Stimulated activated naive B cell treated with anti-CD40 and anti-IgM and Interleukin-4, amounts not matched to agents 10 μg/mL and 1 μg/mL and 100 μg/mL, for 72 hours (primary cell): ENCODE data around the gene GNA15.

Source experiments
- ATAC-seq, 2 donors: fragments of 150-1000 bp; cut with Tn5 transposase; replicated peaks; 2 replicates each; pipeline ENCODE4 v1.10.0; 2021; ENCODE audit warnings: moderate library complexity in 1 of 2
- DNase-seq: peaks from one replicate; pipeline ENCODE4 v3.0.0; 2021
- H3K27ac Mint-ChIP-seq: one replicate; pipeline ENCODE4 v1.8.0; 2022; ENCODE audit warnings: mild to moderate bottlenecking, mixed read lengths
- H3K27me3 Mint-ChIP-seq, 2 donors: one replicate each; pipeline ENCODE4 v1.8.0; 2022; ENCODE audit warnings: mixed read lengths in 2 of 2
- H3K36me3 Mint-ChIP-seq, 2 donors: one replicate each; pipeline ENCODE4 v1.8.0; 2022; ENCODE audit warnings: mixed read lengths in 2 of 2, mild to moderate bottlenecking in 1 of 2
- H3K4me1 Mint-ChIP-seq, 2 donors: one replicate each; pipeline ENCODE4 v1.8.0; 2022; ENCODE audit warnings: mixed read lengths in 2 of 2, mild to moderate bottlenecking in 1 of 2
- H3K4me3 Mint-ChIP-seq, 2 donors: one replicate each; pipeline ENCODE4 v1.8.0; 2022; ENCODE audit warnings: mild to moderate bottlenecking in 2 of 2, mixed read lengths in 2 of 2, moderate library complexity in 1 of 2
- H3K9me3 Mint-ChIP-seq, 2 donors: one replicate each; pipeline ENCODE4 v1.8.0; 2022; ENCODE audit warnings: mixed read lengths in 2 of 2, mild to moderate bottlenecking in 1 of 2

The GNA15 gene

DNA sequence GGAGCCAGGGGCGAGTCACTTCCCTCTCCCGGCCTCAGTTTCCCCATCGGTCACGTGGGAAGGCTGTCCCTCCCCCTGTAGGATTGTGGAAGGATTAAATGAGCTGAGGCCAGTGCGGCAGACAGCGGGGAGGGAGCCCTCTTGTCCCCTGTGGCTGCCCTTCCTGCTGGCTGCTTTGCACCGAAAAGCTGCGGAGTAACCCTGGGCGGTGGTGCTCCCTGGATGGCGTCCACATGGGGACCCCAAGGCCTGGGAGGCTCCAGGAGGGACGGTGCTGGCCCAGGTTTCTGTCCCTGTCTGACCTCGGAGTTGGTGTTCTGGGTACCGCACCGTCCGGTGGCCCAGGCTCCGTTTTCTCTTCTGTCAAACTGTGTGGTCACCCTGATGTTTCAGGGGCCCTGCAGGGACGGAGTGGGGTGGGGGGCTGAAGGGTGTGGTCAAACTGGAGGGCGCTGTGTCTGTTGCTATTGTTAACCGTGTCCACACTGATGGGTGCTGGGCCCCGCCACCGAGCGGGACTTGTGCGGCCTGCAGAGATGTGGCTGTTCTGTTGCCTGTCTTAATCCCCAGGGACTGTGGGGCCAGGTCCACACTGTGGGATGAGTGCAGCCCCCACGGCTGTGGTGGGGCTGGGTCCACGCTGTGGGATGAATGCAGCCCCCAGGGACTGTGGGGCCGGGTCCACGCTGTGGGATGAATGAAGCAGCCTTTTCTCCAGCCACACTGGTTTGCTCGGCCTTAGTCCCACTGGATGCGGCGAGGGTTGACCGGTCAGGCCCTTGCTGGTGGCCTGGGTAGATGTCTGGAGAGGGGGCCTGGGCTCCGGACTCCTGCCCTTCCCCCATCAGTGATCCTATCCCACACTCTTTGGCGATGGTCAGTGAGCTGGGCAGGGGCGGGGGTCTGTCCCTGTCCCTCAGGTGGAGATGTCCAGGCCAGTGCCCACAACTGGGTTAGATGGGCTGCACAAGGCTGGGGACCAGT, 34.8 kb upstream of the GNA15 start:
- H3K9me3 Mint-ChIP-seq = no peaks in the 10 kb centered on the region
- H3K27me3 Mint-ChIP-seq = peaks cover 0 to 5% of the 10 kb centered on the region in 2 donors
- H3K27ac Mint-ChIP-seq = no peak overlapping the region
- DNase-seq (no peak), ATAC-seq (no peak)
- H3K4me3 Mint-ChIP-seq = no peak overlapping the region
- H3K36me3 Mint-ChIP-seq = no peaks in the 10 kb centered on the region
- peaks cover 23 to 39% of the 10 kb centered on the region in 2 donors for H3K4me1 Mint-ChIP-seq

DNA sequence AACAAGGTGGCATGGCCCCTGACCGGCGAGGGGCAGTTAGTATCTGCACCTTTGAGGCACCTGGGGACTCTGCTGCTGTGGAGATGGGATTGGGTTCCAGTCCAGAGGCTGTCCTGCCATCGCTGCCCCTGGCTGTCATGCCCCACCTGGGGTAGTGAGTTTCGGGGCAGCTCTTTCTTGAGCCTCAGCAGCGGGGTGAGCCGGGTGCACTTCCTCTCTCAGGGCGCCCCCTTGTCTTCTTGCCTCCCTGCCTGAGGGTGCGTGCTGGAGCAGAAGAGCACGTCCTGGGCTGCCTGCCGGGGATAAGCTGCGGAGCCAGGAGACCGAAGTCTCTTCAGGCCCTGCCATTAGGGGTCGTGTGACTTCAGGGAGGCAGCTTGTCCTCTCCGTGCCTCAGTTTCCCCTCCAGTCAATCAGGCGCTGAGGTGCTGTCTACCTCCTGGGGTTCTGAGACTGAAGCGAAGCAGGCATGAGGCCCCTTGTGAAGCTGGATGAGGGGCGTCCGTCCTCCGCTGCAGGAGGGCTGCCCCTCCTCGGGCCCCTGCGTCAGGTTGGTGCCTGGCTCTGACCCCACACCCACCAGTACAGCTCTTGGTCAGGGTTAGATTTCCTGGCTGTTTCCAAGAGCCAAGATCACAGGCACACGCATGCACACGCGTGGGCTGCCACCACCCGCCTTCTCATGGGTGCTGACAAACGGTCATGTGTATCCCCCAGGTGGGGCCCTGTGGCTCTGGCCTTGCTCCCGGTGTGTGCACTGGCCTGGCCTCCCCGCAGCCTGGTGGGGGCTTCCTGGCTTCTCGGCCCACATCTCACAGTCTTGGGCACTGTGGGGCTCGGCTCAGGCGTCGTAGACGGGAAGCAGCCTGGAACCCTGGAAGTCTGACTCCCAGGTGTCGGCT, 33.3 kb upstream of the GNA15 start:
- Mint-ChIP-seq H3K27ac (no peak overlapping the region), H3K4me3 (no peak overlapping the region), H3K9me3 (no peaks in the 10 kb centered on the region), H3K4me1 (peaks cover 20 to 41% of the 10 kb centered on the region in 2 donors), H3K27me3 (no peaks in the 10 kb centered on the region), H3K36me3 (no peaks in the 10 kb centered on the region)
- no peak for DNase-seq
- ATAC-seq = no peak

DNA sequence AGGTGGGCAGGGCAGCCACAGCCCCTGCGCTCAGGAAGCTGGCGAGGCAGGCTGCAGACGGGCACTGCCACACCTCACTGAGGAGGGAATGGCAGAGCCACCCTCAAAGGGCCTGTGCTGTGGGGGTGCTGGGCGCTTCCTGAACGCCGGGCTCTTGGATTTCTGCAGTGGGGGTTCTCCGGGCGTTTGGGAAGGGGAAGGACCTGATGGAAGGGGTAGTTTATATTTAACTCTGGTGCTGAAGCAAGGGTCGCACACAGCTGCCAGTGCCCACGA, 31.2 kb upstream of the GNA15 start:
- peak overlapping the region; percentile 37 for H3K27ac Mint-ChIP-seq
- no peak for DNase-seq
- H3K36me3 Mint-ChIP-seq = no peaks in the 10 kb centered on the region
- H3K9me3 Mint-ChIP-seq = no peaks in the 10 kb centered on the region
- ATAC-seq = no peak
- peaks cover 23 to 37% of the 10 kb centered on the region in 2 donors for H3K4me1 Mint-ChIP-seq
- no peaks in the 10 kb centered on the region for H3K27me3 Mint-ChIP-seq
- H3K4me3 Mint-ChIP-seq = no peak overlapping the region

- H3K9me3 Mint-ChIP-seq = no peaks in the 10 kb centered on the region
- no peak overlapping the region for H3K4me3 Mint-ChIP-seq
- no peaks in the 10 kb centered on the region for H3K27me3 Mint-ChIP-seq
- ATAC-seq (no peak), DNase-seq (no peak)
- H3K27ac Mint-ChIP-seq = no peak overlapping the region
- no peaks in the 10 kb centered on the region for H3K36me3 Mint-ChIP-seq
- peaks cover 23 to 35% of the 10 kb centered on the region in 2 donors for H3K4me1 Mint-ChIP-seq
Observed at GRCh38 chr19:3105641-3106508, 30.0 kb upstream of the GNA15 start.

- Mint-ChIP-seq H3K36me3 (peaks cover 0 to under 1% of the 10 kb centered on the region in 2 donors), H3K9me3 (no peaks in the 10 kb centered on the region), H3K27ac (no peak overlapping the region), H3K4me3 (no peak overlapping the region), H3K4me1 (peaks cover 23 to 35% of the 10 kb centered on the region in 2 donors), H3K27me3 (no peaks in the 10 kb centered on the region)
- no peak for ATAC-seq
- no peak for DNase-seq
Observed at GRCh38 chr19:3106509-3107141, 29.2 kb upstream of the GNA15 start.

- Mint-ChIP-seq H3K36me3 (peaks cover 5 to 7% of the 10 kb centered on the region in 2 donors), H3K4me3 (no peak overlapping the region), H3K9me3 (no peaks in the 10 kb centered on the region), H3K27me3 (no peaks in the 10 kb centered on the region), H3K4me1 (peaks cover 20 to 35% of the 10 kb centered on the region in 2 donors), H3K27ac (no peak overlapping the region)
- DNase-seq (no peak), ATAC-seq (no peak)
Observed at GRCh38 chr19:3107658-3108057, 28.2 kb upstream of the GNA15 start.

DNA sequence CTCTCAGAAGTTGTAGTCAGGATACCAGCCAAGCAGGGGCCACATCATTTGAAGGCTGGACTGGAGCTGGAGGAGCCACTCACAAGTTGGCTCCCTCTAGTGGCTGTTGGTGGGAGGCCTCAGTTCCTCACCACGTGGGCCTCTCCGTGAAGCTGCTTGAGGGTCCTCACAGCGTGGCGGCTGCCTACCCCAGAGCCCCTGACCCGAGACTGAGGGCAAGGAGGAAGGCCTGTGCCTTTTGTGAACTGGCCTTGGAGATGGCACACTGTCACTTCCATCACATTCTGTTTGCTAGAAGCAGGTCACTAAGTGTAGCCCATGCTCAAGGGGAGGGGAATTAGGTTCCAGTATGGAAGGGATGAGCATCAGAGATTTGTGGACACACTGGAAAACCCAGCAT, 27.1 kb upstream of the GNA15 start:
- H3K4me3 Mint-ChIP-seq = no peak overlapping the region
- H3K36me3 Mint-ChIP-seq = peaks cover 5 to 9% of the 10 kb centered on the region in 2 donors
- no peaks in the 10 kb centered on the region for H3K27me3 Mint-ChIP-seq
- peaks cover 20 to 33% of the 10 kb centered on the region in 2 donors for H3K4me1 Mint-ChIP-seq
- peak overlapping the region; percentile 56 for H3K27ac Mint-ChIP-seq
- no peaks in the 10 kb centered on the region for H3K9me3 Mint-ChIP-seq
- ATAC-seq (peak; percentile 82 to 83), DNase-seq (peak; percentile 41)

GRCh38 chr19:3109491-3109890, 26.3 kb upstream of the GNA15 start:
- Mint-ChIP-seq H3K4me1 (peaks cover 15 to 26% of the 10 kb centered on the region in 2 donors), H3K36me3 (peaks cover 5 to 9% of the 10 kb centered on the region in 2 donors)
- ATAC-seq = no peak

GRCh38 chr19:3110126-3110825, 25.6 kb upstream of the GNA15 start:
- Mint-ChIP-seq H3K27ac (no peak overlapping the region), H3K4me3 (no peak overlapping the region), H3K27me3 (no peaks in the 10 kb centered on the region), H3K36me3 (peaks cover 5 to 9% of the 10 kb centered on the region in 2 donors), H3K9me3 (no peaks in the 10 kb centered on the region), H3K4me1 (peaks cover 15 to 22% of the 10 kb centered on the region in 2 donors)
- ATAC-seq (no peak), DNase-seq (no peak)

More at GRCh38 chr19:3109491-3109890, 26.3 kb upstream of the GNA15 start:
- no peak overlapping the region for H3K4me3 Mint-ChIP-seq
- H3K27ac Mint-ChIP-seq = no peak overlapping the region
- H3K9me3 Mint-ChIP-seq = no peaks in the 10 kb centered on the region
- H3K27me3 Mint-ChIP-seq = no peaks in the 10 kb centered on the region
- DNase-seq = no peak

GRCh38 chr19:3111586-3112247, 24.1 kb upstream of the GNA15 start:
- no peak overlapping the region for H3K27ac Mint-ChIP-seq
- peaks cover 5 to 9% of the 10 kb centered on the region in 2 donors for H3K36me3 Mint-ChIP-seq
- no peak for ATAC-seq
- DNase-seq = no peak
- H3K27me3 Mint-ChIP-seq = no peaks in the 10 kb centered on the region
- peaks cover 12 to 20% of the 10 kb centered on the region in 2 donors for H3K4me1 Mint-ChIP-seq
- H3K9me3 Mint-ChIP-seq = no peaks in the 10 kb centered on the region
- no peak overlapping the region for H3K4me3 Mint-ChIP-seq

DNA sequence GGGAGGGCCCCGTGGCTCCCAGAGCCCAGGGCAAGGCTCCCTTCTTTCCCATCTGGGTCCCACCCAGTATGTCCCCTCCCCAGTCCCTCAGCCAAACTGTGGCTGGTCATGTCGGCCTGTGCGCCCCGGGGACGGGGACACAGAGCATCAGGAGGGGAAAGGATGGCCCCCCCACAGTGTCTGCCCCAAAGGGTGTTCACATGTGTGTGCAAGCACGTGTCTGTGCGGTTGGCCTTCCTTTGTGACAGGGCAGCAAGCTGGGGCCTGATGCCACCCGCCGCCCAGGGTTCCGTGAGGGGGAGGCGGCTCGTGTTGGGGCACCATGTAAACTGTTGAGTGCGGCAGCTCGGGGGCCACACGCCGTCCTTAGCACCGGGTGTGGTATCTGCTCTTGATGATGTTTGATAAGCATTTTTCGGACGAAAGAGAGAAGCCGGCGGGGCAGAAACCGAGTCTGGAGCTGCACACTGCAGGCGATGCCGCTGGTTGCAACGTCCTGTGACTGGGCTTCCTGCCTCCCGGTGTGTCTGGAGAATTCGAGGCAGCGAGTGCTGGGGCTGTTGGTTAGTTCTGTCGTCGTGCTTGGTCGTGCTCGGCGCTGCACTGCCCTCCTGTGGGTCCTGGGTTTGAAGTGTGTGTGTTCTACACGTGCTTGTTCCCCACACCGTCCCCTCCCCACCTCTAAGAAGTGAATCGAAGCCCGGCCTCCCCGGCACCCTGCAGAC, 23.3 kb upstream of the GNA15 start:
- H3K27me3 Mint-ChIP-seq = no peaks in the 10 kb centered on the region
- ATAC-seq = no peak

More for the DNA sequence above, 23.3 kb upstream of the GNA15 start:
- Mint-ChIP-seq H3K36me3 (peaks cover 5 to 9% of the 10 kb centered on the region in 2 donors), H3K4me3 (no peak overlapping the region), H3K9me3 (no peaks in the 10 kb centered on the region), H3K27ac (no peak overlapping the region), H3K4me1 (peaks cover 12% of the 10 kb centered on the region in 2 donors)
- no peak for DNase-seq
